Measurements from ENCODE around the gene EFNB2.

EFNB2 gene

GRCh38 chr13:106570299-106570852 lies 34.9 kb upstream of the EFNB2 start:
- H3K27me3 ChIP-seq (ENCODE audit: insufficient read depth, low read depth, severe bottlenecking): no peaks in the 10 kb centered on the region
- no peak for TF ChIP-seq CTCF (IDR thresholded peaks at IDR 0.05; ENCODE audit: low read depth, low read length)
- peaks cover 18% of the 10 kb centered on the region for H3K36me3 ChIP-seq
- H3K9me3 ChIP-seq (ENCODE audit: severe bottlenecking): no peaks in the 10 kb centered on the region
- H3K27ac ChIP-seq: no peak overlapping the region
- peak; percentile 38 for DNase-seq
- H3K4me3 ChIP-seq (ENCODE audit: low read depth, low read length): no peak overlapping the region

GRCh38 chr13:106569233-106570095 lies 34.0 kb upstream of the EFNB2 start:
- no peak overlapping the region for H3K27ac ChIP-seq

DNA sequence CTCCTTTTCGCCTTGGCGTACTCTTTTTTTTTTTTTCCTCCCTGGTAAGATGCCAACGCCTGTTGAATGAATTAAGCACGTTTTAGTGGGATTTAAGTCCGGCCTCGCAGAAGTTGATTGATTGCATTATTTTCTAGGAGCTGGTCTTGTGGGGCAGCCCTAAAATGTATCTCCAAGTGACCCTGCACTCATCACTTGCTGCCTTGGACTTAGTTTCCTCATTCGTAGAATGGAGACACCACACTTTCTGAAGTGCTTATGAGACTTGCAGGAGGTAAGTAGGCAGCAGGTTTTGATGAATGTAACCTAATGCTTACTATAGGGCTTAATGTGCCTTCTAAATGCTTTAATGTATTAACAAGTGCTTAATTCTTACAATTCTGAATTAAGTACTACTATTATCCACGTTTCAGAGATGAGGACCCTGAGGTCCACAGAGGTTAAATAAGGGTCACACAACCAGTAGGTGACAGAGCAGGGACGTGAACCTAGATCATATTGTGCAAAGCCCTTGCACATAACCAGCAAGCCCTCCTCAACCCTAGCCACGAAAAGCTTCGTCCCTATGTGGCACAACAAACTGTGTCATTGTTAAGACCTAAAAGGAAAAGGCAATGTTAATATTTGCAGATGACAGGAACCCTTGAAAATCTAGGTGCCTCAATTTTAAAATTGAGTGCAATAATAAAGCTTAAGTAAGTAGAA lies 33.0 kb upstream of the EFNB2 start:
- no peak for TF ChIP-seq CTCF (IDR thresholded peaks at IDR 0.05; ENCODE audit: low read depth, low read length)
- Histone ChIP-seq H3K36me3 (peaks cover 23% of the 10 kb centered on the region), H3K9me3 (ENCODE audit: severe bottlenecking) (no peaks in the 10 kb centered on the region), H3K4me3 (ENCODE audit: low read depth, low read length) (peak overlapping the region; percentile 99), H3K27ac (no peak overlapping the region; the same call in 1 of the 2 replicates), H3K27me3 (ENCODE audit: insufficient read depth, low read depth, severe bottlenecking) (no peaks in the 10 kb centered on the region)
- DNase-seq: no peak

More at GRCh38 chr13:106569233-106570095, 34.0 kb upstream of the EFNB2 start:
- no peak for DNase-seq
- H3K4me3 ChIP-seq (ENCODE audit: low read depth, low read length): no peak overlapping the region
- no peaks in the 10 kb centered on the region for H3K27me3 ChIP-seq (ENCODE audit: insufficient read depth, low read depth, severe bottlenecking)
- no peaks in the 10 kb centered on the region for H3K9me3 ChIP-seq (ENCODE audit: severe bottlenecking)
- peaks cover 20% of the 10 kb centered on the region for H3K36me3 ChIP-seq
- no peak for TF ChIP-seq CTCF (IDR thresholded peaks at IDR 0.05; ENCODE audit: low read depth, low read length)

GRCh38 chr13:106567474-106568298 lies 32.2 kb upstream of the EFNB2 start, which contains the start of gene ARGLU1:
ARGLU1 (minus strand) TSS chr13:106568137; CDS start chr13:106567919, 218 bp downstream.
- Histone ChIP-seq H3K36me3 (peaks cover 23% of the 10 kb centered on the region), H3K9me3 (ENCODE audit: severe bottlenecking) (no peaks in the 10 kb centered on the region), H3K4me3 (ENCODE audit: low read depth, low read length) (peak within 1 kb of the TSS; percentile 99), H3K27ac (peak within 1 kb of the TSS; percentile 98), H3K27me3 (ENCODE audit: insufficient read depth, low read depth, severe bottlenecking) (no peaks in the 10 kb centered on the region)
- peak; percentile 98 for DNase-seq
- TF ChIP-seq CTCF (IDR thresholded peaks at IDR 0.05; ENCODE audit: low read depth, low read length): no peak
